HEK293 (cell line): ENCODE data around the gene CAMK2G.

Experiments used
- BCL11A ChIP-seq: fragments of 450-650 bp; formaldehyde crosslinking; IDR thresholded peaks from 2 replicates; pipeline ENCODE4 v1.5.1; 2016; ENCODE audit warnings: low read depth, missing biosample characterization, missing genetic modification characterization
- PRDM10 ChIP-seq: fragments of 450-650 bp; formaldehyde crosslinking; IDR thresholded peaks from 2 replicates; pipeline ENCODE4 v1.5.1; 2016; ENCODE audit warnings: missing biosample characterization, missing genetic modification characterization
- ZNF221 ChIP-seq: fragments of 450-650 bp; formaldehyde crosslinking; IDR thresholded peaks from 2 replicates; pipeline ENCODE4 v1.5.1; 2017; ENCODE audit warnings: missing biosample characterization, missing genetic modification characterization, borderline replicate concordance

- no peak for TF ChIP-seq BCL11A (tag by site-specific recombination)
- no peak for TF ChIP-seq ZNF221 (tag by site-specific recombination)
- TF ChIP-seq PRDM10 = no peak
Observed at GRCh38 chr10:73868655-73869195, 5.6 kb downstream of the CAMK2G start.
